ENCODE data around the gene SF3A2.
"Not testable (repeated sequence)": the region's sequence is repeated elsewhere in the genome, so short reads cannot be mapped to it uniquely, and the experiment has no call there.

The SF3A2 gene

DNA sequence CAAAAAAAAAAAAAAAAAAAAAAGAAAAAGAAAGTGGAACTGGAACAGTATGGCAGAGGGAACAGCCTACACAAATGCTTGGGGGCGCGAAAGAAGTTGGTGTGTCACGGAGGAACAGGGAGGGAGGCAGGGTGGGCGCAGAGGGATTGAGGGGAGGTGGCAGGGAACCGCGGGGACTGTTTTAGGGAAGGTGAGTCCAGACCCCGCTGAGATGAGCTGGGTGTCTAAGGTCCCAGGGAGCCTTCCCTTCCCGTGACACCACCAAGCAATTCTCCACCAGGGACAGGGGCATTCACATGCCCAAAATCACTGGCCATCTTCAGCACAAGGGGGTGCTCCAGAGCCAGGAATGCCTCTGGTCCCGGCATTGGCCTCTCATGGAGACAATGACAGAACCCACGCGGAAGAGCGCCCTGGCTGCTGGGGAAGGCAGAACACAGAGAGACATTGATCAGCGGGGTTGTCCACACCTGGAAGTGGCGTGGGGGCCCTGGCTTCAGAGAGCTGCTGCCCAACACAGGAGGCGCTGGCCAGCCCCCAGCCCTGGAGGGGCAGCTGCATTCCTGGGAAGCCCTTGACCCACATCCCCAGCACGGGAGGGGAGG is 38.4 kb downstream of the SF3A2 start:
- DNase-seq (ENCODE audit: low read depth), result no peak

- DNase-seq (ENCODE audit: low read depth), result no peak
Observed at GRCh38 chr19:2275588-2276428, 39.2 kb downstream of the SF3A2 start.

GRCh38 chr19:2276429-2276986 is 39.9 kb downstream of the SF3A2 start:
- no peak for DNase-seq (ENCODE audit: low read depth)

DNA sequence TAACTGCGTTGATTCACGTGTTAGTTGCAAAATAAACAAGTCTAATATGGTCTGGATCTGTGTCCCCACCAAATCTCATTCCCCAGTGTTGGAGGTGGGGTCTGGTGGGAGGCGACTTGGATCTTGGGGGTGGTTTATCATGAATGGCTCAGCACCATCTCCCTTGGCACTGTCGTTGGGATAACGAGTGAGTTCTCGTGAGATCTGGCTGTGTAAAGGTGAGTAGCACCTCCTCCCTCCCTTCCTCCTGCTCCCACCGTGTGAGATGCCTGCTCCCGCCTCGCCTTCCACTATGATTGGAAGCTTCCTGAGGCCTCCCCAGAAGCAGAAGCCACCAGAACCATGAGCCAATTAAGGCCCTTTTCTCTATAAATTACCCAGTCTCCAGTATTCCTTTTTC is 40.5 kb downstream of the SF3A2 start:
- no peak for DNase-seq (ENCODE audit: low read depth)

DNA sequence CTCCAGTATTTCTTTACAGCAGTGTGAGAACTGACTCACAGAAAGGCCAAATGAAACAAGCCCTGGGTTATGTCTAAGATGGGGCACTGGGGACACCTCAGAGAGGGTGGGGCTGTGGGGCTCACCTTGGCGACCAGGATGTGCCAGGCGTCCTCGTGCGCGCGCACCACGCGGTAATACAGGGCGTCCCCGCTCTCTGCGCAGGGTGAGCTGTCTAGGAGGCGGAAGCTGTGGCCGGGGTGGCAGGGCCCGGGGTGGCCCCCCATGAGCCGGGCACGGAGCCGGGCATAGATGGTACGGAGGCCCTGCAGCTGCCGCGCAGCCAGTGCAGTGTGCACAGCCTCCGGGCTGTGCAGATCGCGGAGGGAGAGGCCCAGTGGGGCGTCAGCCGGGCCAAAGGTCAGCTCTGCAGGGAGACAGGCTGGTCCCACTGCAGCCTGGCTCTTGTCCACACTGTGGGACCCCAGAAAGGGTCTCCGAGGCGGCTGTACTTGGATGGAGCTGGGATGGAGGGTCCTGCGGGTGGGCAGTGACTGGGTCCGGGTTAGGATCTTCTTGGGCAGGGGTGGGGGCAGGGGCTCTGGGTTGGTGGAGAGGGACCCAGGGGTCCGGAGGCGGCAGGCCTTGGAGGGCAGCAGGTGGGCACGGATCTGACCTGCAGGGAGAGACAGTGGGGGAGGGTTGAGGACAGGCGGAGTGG is 42.0 kb downstream of the SF3A2 start:
- no peak for DNase-seq (ENCODE audit: low read depth)

GRCh38 chr19:2280633-2281264 is 44.1 kb downstream of the SF3A2 start:
- DNase-seq (ENCODE audit: low read depth), result no peak

- not testable (repeated sequence) for DNase-seq (ENCODE audit: low read depth)
Observed at GRCh38 chr19:2281265-2282061, 44.8 kb downstream of the SF3A2 start.

DNA sequence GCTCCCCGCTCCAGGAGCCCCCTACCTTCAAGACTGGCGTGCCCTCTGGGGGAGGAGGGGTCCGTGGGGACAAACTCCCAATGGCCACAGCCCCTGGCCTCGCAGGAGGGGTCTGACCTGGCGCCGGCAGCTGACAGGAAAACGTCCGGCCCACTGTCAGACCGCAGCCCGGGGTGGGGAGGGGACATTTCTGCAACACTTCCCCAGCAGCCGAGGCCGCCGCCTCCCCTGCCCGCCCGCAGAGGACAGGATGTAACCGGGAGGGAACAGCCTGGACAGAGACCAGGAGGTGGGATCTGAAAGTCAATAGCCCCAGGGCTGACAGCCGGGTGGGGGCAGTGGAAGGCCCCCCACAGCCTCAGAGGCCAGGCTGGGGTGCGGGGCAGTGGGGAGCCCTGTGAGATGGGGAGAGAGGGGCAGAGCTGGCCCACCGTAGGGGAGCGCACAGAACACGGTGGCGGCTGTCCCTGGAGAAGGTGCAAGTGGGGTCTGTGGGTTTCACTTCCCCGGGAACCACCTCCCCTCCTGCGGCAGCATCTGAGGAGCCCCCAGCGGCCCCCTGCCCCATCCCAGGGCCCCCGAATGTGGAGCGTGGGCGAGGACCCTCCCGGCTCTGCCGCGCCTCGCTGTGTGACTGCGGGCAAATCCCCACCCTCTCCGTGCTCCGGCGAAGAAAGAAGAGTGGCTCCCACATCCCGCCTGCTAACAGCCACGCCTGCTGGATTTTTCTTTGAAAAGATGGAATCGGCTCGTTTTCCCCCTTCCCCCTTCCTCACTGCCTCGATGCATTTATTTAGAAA is 45.6 kb downstream of the SF3A2 start, which contains the start of gene PEAK3:
Gene PEAK3, minus strand, starts transcription at position 114 of the 800 bp plus-strand sequence. CDS start 1,244 bp downstream, outside the sequence.
- no peak for DNase-seq (ENCODE audit: low read depth)

DNA sequence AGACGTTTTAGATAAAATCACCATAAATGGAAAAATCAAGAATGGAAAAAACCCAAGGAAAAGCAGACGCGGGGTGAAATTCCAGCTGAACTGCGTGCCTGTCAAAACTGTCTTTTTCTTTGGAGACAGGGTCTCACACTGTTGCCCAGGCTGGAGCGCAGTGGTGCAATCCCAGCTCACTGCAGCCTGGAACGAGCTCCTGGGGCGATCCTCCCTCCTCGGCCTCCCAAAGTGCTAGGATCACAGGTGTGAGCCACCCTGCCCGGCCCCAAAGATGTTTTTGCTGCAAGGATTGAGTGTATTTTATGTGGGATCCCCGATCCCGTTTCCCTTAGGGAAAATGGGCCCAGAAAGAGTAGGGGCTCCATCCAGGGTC is 46.2 kb downstream of the SF3A2 start:
- DNase-seq (ENCODE audit: low read depth), result no peak

DNA sequence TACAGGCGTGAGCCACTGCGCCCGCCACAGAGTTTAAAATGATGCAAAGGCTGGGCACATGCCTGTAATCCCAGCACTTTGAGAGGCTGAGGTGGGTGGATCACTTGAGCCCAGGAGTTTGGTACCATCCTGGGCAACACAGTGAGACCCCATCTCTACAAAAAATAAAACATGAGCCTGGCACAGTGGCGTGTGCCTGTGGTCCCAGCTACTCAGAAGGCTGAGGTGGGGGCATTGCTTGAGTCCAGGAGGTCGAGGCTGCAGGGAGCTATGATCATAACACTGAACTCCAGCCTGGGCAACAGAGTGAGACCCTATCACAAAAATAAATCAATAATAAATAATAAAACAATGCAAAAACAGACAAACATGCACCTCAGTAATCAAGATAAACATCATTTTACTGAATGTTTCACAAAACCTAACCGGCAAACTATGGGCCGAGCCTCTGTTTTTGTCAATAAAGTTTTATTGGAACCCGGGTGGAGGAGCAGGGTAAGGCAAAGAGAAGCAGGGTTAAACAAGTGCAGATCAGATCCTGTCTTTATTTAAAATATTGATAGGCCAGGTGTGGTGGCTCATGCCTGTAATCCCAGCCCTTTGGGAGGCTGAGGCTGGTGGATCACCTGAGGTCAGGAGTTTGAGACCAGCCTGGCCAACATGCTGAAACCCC is 47.3 kb downstream of the SF3A2 start:
- DNase-seq (ENCODE audit: low read depth), result no peak

GRCh38 chr19:2286402-2287140 is 49.9 kb downstream of the SF3A2 start:
- DNase-seq (ENCODE audit: low read depth), result no peak

DNA sequence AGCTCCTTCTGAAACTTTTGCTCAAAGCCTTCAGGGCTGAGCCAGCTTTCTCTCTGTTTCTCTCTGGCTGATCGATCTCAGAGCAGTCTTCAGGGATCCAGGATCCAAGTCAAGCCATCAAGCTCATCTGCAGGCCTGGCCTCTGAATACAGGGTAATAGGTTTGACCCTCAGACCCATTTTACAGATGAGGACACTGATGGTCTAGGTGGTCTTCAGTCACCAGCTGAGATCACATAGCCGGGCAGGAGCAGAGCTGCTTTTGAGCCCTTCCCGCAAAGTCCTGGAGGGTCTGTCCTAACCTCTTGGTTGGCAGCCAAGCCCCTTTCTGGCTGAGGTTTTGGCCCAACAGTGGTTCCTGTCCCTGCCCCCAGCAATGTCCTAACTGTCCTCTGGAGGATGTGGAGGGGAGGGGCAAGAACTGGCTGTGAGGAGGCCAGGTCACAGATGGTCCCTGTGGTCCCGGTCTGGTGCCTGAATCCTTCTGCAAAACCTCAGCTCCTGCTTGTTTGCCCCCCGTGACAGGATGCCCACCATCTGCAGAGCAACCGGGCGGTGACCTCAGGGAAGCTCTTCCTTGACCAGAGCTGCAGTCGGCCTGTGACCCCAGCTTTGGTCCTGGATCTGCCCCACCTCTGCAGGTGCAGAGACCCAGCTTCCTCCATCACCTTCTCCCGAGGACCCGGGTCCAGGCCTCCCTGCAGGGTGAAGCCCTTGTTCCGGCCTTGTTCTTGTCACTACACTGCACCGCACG is 51.1 kb downstream of the SF3A2 start:
- DNase-seq (ENCODE audit: low read depth), result no peak

DNA sequence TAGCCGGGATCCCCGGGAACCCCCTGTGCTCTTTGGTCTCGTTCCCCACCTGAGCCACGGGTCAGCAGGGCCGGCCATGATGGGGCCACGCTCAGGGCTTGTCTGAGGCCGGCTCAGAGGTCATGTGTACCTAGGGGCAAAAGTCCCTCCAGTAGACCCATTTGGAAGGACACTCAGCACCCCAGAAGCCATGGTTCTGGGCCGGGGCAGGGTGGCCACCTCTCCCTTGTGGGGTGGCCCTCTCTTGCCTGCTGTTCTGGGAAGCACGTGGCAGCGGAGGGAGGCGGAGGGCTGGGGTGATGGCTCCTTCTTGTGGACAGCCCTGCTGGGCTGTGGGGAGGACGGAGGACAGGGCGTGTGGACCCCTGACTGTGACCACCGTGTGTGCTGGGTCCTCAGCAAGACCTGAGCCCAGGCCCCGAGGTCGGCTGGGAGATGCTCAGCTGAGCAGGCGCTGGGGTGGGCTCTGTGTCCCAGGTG is 51.8 kb downstream of the SF3A2 start:
- DNase-seq (ENCODE audit: low read depth), result no peak

GRCh38 chr19:2288818-2289713 is 52.4 kb downstream of the SF3A2 start:
- DNase-seq (ENCODE audit: low read depth), result no peak

DNA sequence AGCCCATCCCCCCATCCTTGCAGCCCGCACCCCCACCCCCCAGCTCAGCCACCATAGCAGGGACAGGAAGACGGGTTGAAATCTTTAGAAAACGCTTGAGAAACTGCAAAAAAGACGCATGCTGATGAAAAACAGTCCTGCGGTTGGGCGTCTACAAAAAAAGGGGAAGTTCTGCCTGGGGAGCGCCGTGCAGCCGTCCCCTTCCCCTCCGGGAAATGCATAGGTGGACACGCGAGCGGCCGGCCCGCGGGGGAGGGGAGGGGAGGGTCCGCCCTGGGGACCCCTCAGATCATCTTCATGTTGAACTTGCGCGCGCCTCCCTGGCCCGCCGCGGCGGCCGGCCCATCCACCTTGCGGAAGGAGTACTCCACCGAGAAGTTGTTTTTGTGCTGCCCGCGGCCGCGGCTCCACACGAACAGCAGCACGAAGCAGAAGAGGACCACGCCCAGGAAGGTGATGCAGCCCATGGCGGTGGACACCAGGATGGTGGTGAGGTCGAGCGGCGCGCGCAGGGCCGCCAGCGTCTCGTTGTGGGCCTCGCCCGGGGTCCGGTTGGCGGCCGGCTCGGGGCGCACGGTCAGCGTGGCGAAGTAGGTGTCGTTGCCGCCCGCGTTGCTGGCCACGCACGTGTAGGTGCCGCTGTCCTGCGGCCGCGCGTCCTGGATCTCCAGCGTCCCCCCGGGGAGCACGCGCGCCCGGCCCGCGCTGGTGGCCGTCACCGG is 53.3 kb downstream of the SF3A2 start:
- no peak for DNase-seq (ENCODE audit: low read depth)

GRCh38 chr19:2290441-2291184 is 54.0 kb downstream of the SF3A2 start:
- no peak for DNase-seq (ENCODE audit: low read depth)

All from activated T-cell treated with anti-CD3 and anti-CD28 coated beads for 48 hours (primary cell).